ENCODE measurements around the gene HOXA11. TPM values are rescaled to one million over a fixed set of nuclear protein-coding genes. Genes with fewer than 3 reads are reported as not detected.

The HOXA11 gene
- total RNA-seq, 2 experiments from 2014 or later: not detected

DNA sequence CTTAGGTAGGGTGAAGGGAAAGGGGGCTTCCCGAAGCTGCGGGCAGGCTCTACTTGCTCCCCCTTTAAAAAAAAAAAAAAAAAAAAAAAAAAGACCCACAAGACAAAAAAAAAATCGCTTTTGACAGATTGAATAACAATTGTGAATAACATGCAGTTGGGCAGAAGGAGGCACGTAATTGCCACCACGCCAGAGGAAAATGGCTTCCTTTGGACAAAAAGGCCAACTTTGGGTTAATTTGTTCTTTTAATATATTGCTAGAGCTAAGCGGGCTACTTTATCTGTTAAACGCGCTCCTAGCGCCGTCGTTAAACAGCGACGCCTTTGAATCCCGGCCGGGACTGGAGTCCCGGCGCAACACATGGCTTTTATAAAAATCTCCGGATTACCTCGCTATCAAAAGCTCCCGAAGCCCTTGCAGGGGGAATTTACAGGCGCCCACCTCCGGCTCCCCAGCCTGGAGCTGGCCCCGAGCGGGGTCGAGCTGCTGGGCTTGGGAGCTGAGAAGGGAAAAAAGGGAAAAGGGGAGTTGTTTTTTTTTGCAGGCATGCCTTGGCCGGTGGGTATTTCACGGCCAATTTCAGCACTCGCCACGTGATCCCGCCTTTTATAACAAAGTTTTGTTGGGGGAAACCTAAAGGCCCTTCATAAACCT is 1.2 kb downstream of the HOXA11 start:
- no peak overlapping the region for H3K4me3 ChIP-seq (ENCODE audit: low read depth, low read length, poor library complexity, severe bottlenecking)
- no peaks in the 10 kb centered on the region for H3K4me1 ChIP-seq (ENCODE audit: insufficient read depth, low read length, poor library complexity, severe bottlenecking)
- H2AFZ ChIP-seq (ENCODE audit: low read length): no peak overlapping the region
- H3K9me2 ChIP-seq (ENCODE audit: insufficient read depth, low read length): no peaks in the 10 kb centered on the region
- intact Hi-C loops (cut with micrococcal nuclease; ENCODE audit: unreplicated experiment): no loop called here
- H3K27ac ChIP-seq (ENCODE audit: low read depth, low read length, poor library complexity, severe bottlenecking): no peak overlapping the region
- H4K20me1 ChIP-seq (ENCODE audit: insufficient read depth, low read length): no peaks in the 10 kb centered on the region
- H3K9me3 ChIP-seq (ENCODE audit: low read length): no peaks in the 10 kb centered on the region
- TF ChIP-seq EZH2phosphoT487 (IDR thresholded peaks at IDR 0.05; ENCODE audit: borderline replicate concordance, low read depth, low read length): no peak
- TF ChIP-seq, protein P1, sequence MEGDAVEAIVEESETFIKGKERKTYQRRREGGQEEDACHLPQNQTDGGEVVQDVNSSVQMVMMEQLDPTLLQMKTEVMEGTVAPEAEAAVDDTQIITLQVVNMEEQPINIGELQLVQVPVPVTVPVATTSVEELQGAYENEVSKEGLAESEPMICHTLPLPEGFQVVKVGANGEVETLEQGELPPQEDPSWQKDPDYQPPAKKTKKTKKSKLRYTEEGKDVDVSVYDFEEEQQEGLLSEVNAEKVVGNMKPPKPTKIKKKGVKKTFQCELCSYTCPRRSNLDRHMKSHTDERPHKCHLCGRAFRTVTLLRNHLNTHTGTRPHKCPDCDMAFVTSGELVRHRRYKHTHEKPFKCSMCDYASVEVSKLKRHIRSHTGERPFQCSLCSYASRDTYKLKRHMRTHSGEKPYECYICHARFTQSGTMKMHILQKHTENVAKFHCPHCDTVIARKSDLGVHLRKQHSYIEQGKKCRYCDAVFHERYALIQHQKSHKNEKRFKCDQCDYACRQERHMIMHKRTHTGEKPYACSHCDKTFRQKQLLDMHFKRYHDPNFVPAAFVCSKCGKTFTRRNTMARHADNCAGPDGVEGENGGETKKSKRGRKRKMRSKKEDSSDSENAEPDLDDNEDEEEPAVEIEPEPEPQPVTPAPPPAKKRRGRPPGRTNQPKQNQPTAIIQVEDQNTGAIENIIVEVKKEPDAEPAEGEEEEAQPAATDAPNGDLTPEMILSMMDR (conservative IDR thresholded peaks at IDR 0.05; ENCODE audit: low read length): no peak
- BruUV-seq (replicated peaks): no TSS peak
- H3K36me3 ChIP-seq (ENCODE audit: insufficient read depth, low read length): no peaks in the 10 kb centered on the region
- H3K4me2 ChIP-seq (ENCODE audit: low read length): peak overlapping the region; percentile 43; the same call in 1 of the 2 replicates
- ChIA-PET POLR2A (interaction anchor here (0.7 kb wide), 1 partner anchor 389 kb away, joined by 5 read pairs; no protein-coding TSS in a partner anchor), CTCF (ENCODE audit: unreplicated experiment) (no interaction called here)
- no peaks in the 10 kb centered on the region for H3K79me2 ChIP-seq (ENCODE audit: insufficient read depth, low read depth, low read length)
- DNase-seq (ENCODE audit: low spot score): no peak

DNA sequence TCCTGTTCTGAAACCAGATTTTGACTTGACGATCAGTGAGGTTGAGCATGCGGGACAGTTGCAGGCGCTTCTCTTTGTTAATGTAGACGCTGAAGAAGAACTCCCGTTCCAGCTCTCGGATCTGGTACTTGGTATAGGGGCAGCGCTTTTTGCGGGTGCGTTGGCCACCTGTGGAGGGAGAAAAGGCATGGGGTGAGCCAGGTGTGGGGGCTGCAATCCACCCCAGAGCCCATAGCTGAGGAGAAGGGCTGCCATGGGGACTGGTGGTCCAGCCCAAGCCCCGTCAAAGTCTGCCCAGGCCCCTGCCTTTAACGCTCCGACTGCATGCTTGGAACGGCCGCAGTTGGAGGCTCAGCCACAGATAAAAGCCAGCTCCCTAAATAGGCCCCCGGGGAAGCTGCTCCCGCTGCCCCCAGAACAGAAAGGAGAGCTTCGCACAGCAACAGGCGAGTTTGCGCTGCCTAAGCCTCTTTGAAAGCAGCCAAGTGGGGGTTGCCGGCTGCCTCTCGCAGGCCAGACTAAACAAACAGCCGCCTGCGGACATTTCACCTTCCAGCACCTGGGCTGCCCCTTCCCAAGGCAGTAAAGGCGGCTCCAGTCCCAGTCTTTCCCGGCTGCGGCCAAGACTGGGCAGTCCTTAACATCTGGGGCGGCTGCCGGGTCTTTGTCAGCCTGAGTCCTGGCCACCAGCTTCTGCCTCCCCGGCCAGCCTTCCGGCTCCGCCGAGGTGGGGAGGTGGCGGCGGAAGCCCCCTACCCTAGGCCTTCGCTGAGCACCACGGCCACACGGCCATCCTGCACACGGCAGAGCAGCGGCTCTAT is 2.0 kb downstream of the HOXA11 start:
- no peak overlapping the region for H3K4me2 ChIP-seq (ENCODE audit: low read length)
- no peak for DNase-seq (ENCODE audit: low spot score)
- no peak overlapping the region for H3K4me3 ChIP-seq (ENCODE audit: low read depth, low read length, poor library complexity, severe bottlenecking)
- no peaks in the 10 kb centered on the region for H3K79me2 ChIP-seq (ENCODE audit: insufficient read depth, low read depth, low read length)
- H3K9me2 ChIP-seq (ENCODE audit: insufficient read depth, low read length): no peaks in the 10 kb centered on the region
- intact Hi-C loops (cut with micrococcal nuclease; ENCODE audit: unreplicated experiment): no loop called here
- no peaks in the 10 kb centered on the region for H3K4me1 ChIP-seq (ENCODE audit: insufficient read depth, low read length, poor library complexity, severe bottlenecking)
- H3K36me3 ChIP-seq (ENCODE audit: insufficient read depth, low read length): no peaks in the 10 kb centered on the region
- no peak overlapping the region for H2AFZ ChIP-seq (ENCODE audit: low read length)
- TF ChIP-seq EZH2phosphoT487 (IDR thresholded peaks at IDR 0.05; ENCODE audit: borderline replicate concordance, low read depth, low read length): no peak
- H4K20me1 ChIP-seq (ENCODE audit: insufficient read depth, low read length): no peaks in the 10 kb centered on the region
- H3K27ac ChIP-seq (ENCODE audit: low read depth, low read length, poor library complexity, severe bottlenecking): no peak overlapping the region
- POLR2A ChIA-PET: interaction anchor here (0.7 kb wide), 1 partner anchor 389 kb away, joined by 5 read pairs; no protein-coding TSS in a partner anchor
- H3K9me3 ChIP-seq (ENCODE audit: low read length): no peaks in the 10 kb centered on the region
- BruUV-seq (replicated peaks): no TSS peak
- CTCF ChIA-PET (ENCODE audit: unreplicated experiment): no interaction called here

DNA sequence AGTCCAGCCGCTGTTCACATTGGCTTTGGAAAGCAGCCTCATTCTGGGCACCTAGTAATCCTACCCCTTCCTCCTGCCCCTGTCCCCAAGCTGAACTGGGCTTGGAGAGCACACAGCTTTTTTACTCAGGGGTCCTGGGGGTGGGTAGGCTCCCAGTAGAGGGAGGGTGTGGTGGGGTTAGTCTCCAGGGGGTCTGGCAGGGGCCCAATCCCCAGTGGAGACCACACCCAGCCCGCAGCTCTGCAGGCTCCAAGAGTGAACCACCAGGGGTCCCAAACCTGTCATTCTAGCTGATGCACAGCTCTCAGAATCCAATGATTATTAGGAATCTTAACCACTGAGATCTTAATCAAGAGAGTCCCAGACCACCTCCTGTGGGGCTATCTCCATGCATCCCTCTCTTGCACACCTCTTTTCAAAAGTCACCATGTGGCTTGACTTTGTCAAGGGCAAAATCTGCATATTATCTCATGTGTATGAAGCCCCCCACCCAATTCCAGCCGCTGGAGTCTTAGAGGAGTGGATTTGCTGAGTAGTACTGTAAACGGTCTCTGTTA is 2.7 kb downstream of the HOXA11 start:
- no peaks in the 10 kb centered on the region for H3K79me2 ChIP-seq (ENCODE audit: insufficient read depth, low read depth, low read length)
- DNase-seq (ENCODE audit: low spot score): no peak
- TF ChIP-seq EZH2phosphoT487 (IDR thresholded peaks at IDR 0.05; ENCODE audit: borderline replicate concordance, low read depth, low read length): no peak
- TF ChIP-seq, protein P1 (conservative IDR thresholded peaks at IDR 0.05; ENCODE audit: low read length): no peak
- no peak overlapping the region for H2AFZ ChIP-seq (ENCODE audit: low read length)
- ChIA-PET CTCF (ENCODE audit: unreplicated experiment) (interaction anchor here (0.6 kb wide), 1 partner anchor 770 kb away, joined by 3 read pairs; no protein-coding TSS in a partner anchor), POLR2A (no interaction called here)
- H3K4me3 ChIP-seq (ENCODE audit: low read depth, low read length, poor library complexity, severe bottlenecking): no peak overlapping the region
- no peaks in the 10 kb centered on the region for H3K9me3 ChIP-seq (ENCODE audit: low read length)
- no peaks in the 10 kb centered on the region for H3K4me1 ChIP-seq (ENCODE audit: insufficient read depth, low read length, poor library complexity, severe bottlenecking)
- H4K20me1 ChIP-seq (ENCODE audit: insufficient read depth, low read length): no peaks in the 10 kb centered on the region
- intact Hi-C loops (cut with micrococcal nuclease; ENCODE audit: unreplicated experiment): no loop called here
- no peaks in the 10 kb centered on the region for H3K36me3 ChIP-seq (ENCODE audit: insufficient read depth, low read length)
- H3K27ac ChIP-seq (ENCODE audit: low read depth, low read length, poor library complexity, severe bottlenecking): no peak overlapping the region
- H3K4me2 ChIP-seq (ENCODE audit: low read length): no peak overlapping the region
- H3K9me2 ChIP-seq (ENCODE audit: insufficient read depth, low read length): no peaks in the 10 kb centered on the region
- no TSS peak for BruUV-seq (replicated peaks)

Measured in OCI-LY7 (cell line).